Epithelial cell of esophagus (primary cell): Measurements from ENCODE around the gene LRRC26.

Experiments
- DNase-seq: peaks from one replicate; pipeline ENCODE4 v3.0.0; 2010; ENCODE audit warnings: low read depth
- H3K4me3 ChIP-seq: 2 replicates; pipeline ENCODE4 v1.5.1; 2011; ENCODE audit warnings: mild to moderate bottlenecking, low read length, control low read depth
- CTCF ChIP-seq: IDR thresholded peaks from 2 replicates; pipeline ENCODE4 v1.5.1; 2011; ENCODE audit warnings: low read depth, mild to moderate bottlenecking, low read length, control low read depth, inconsistent platforms; ENCODE audit not compliant: insufficient read depth; ENCODE audit errors: missing control alignments

LRRC26 gene

GRCh38 chr9:137175345-137175961 is 5.6 kb upstream of the LRRC26 start:
- no peak for TF ChIP-seq CTCF
- DNase-seq: no peak
- no peak overlapping the region for H3K4me3 ChIP-seq

- DNase-seq: no peak
- no peak overlapping the region for H3K4me3 ChIP-seq
- TF ChIP-seq CTCF: no peak
Measured at GRCh38 chr9:137174722-137175293, 5.0 kb upstream of the LRRC26 start.

- DNase-seq: no peak
- TF ChIP-seq CTCF: no peak
- no peak overlapping the region for H3K4me3 ChIP-seq
Measured at GRCh38 chr9:137173796-137174664, 4.2 kb upstream of the LRRC26 start.

GRCh38 chr9:137172901-137173795 is 3.3 kb upstream of the LRRC26 start:
- TF ChIP-seq CTCF: no peak
- no peak overlapping the region for H3K4me3 ChIP-seq
- DNase-seq: no peak

GRCh38 chr9:137171149-137171900 is 1.5 kb upstream of the LRRC26 start:
- no peak for TF ChIP-seq CTCF
- DNase-seq: no peak
- no peak overlapping the region for H3K4me3 ChIP-seq
